ENCODE measurements around the gene BCKDHA.

BCKDHA gene

DNA sequence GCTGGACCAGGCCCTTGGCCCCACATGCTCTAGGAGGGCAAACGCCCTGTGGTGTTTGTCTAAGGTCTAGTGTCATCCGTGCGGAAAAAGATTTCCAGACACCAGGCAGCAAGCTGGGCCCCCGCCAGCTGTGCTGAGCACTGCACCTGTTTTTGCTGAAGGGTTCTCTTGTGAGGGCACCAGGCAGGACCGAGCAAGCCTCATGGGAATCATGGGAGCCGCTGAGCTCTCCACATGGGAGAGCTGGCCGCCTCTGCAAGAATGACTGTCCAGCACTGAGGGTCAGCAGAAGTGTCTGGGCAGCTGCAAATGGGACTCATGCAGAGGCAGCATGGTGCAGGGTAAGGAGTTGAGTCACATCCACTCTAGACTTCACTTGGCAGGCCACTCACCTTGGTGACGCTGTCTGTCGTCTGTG is 17.5 kb downstream of the BCKDHA start:
- Histone ChIP-seq H3K18ac (ENCODE audit: low read length) (no peak overlapping the region), H3K79me1 (ENCODE audit: low read depth, low read length) (peaks cover 1% of the 10 kb centered on the region), H3K4me1 (ENCODE audit: control insufficient read depth in 2 of 2, insufficient read depth in 1 of 2, low read depth in 1 of 2, low read length in 2 of 2) (no peaks in the 10 kb centered on the region), H4K91ac (ENCODE audit: low read depth, low read length, poor library complexity) (no peak overlapping the region), H3K9ac (ENCODE audit: low read depth, low read length, poor library complexity) (no peak overlapping the region), H3K9me3 (replicated peaks in 1 of 2; ENCODE audit: control insufficient read depth in 2 of 2, insufficient read depth in 1 of 2, low read depth in 1 of 2, low read length in 2 of 2) (peaks cover 0 to 2% of the 10 kb centered on the region in 2 donors), H3K27ac (replicated peaks; ENCODE audit: low read length) (no peak overlapping the region), H3K4me2 (ENCODE audit: insufficient read depth, low read length, poor library complexity, severe bottlenecking) (no peak overlapping the region), H3K4me3 (ENCODE audit: low read length in 2 of 2) (no peak overlapping the region), H2BK15ac (ENCODE audit: low read length) (no peak overlapping the region), H3K23ac (ENCODE audit: low read depth, low read length, poor library complexity) (no peak overlapping the region), H2BK120ac (ENCODE audit: low read depth, low read length) (no peak overlapping the region), H2BK5ac (ENCODE audit: low read length) (no peak overlapping the region), H2AK5ac (ENCODE audit: low read depth, low read length) (no peak overlapping the region), H2AFZ (ENCODE audit: low read length) (no peak overlapping the region), H3K14ac (ENCODE audit: low read length) (no peak overlapping the region), H4K8ac (ENCODE audit: low read depth, low read length) (no peak overlapping the region), H3K36me3 (replicated peaks in 1 of 2; ENCODE audit: control insufficient read depth in 2 of 2, insufficient read depth in 2 of 2, low read length in 2 of 2) (peaks cover 29 to 52% of the 10 kb centered on the region in 2 donors), H3K27me3 (ENCODE audit: control insufficient read depth in 3 of 3, insufficient read depth in 3 of 3, low read depth in 1 of 3, low read length in 3 of 3) (no peaks in the 10 kb centered on the region), H2BK12ac (ENCODE audit: low read length) (no peak overlapping the region), H3K4ac (ENCODE audit: low read length) (no peak overlapping the region)
- no CpG with 5 or more reads among the region's 9 CpGs for WGBS, 2 donors (ENCODE audit: extremely low coverage in 2 of 2, insufficient read length in 2 of 2, insufficient replicate concordance in 1 of 2)
- no peak for DNase-seq (ENCODE audit: low spot score)

DNA sequence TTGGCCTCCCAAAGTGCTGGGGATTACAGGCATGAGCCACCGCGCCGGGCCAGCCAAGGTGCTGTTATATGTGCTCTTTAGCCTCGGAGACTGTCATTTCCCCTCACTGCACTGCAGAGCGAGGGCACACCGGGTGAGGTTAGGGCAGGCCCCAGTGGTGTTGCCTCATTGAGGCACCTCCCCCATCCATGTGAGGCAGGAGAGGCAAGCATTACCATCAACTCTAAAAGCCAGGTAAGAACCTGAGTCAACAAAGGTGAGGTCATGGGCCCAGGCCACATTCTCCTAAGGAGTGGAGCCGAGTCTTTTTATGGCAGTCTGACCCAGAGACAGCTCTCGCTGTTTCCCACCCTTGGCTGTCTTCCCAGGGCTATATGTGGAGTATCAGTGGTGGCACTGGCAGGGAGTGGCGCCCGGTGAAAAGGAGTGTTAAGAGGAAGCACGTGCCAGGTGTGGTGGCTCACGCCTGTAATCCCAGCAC is 18.6 kb downstream of the BCKDHA start:
- H3K27ac ChIP-seq (replicated peaks; ENCODE audit: low read length) = no peak overlapping the region
- no peak overlapping the region for H3K18ac ChIP-seq (ENCODE audit: low read length)
- DNase-seq (ENCODE audit: low spot score) = no peak
- no peak overlapping the region for H3K4me3 ChIP-seq (ENCODE audit: low read length in 2 of 2)
- H2BK5ac ChIP-seq (ENCODE audit: low read length) = no peak overlapping the region
- peaks cover 31 to 56% of the 10 kb centered on the region in 2 donors for H3K36me3 ChIP-seq (replicated peaks in 1 of 2; ENCODE audit: control insufficient read depth in 2 of 2, insufficient read depth in 2 of 2, low read length in 2 of 2)
- peaks cover 0 to 2% of the 10 kb centered on the region in 2 donors for H3K9me3 ChIP-seq (replicated peaks in 1 of 2; ENCODE audit: control insufficient read depth in 2 of 2, insufficient read depth in 1 of 2, low read depth in 1 of 2, low read length in 2 of 2)
- H3K79me1 ChIP-seq (ENCODE audit: low read depth, low read length) = peaks cover 1% of the 10 kb centered on the region
- no peak overlapping the region for H4K8ac ChIP-seq (ENCODE audit: low read depth, low read length)
- H3K27me3 ChIP-seq (ENCODE audit: control insufficient read depth in 3 of 3, insufficient read depth in 3 of 3, low read depth in 1 of 3, low read length in 3 of 3) = no peaks in the 10 kb centered on the region
- H2BK12ac ChIP-seq (ENCODE audit: low read length) = no peak overlapping the region
- H3K23ac ChIP-seq (ENCODE audit: low read depth, low read length, poor library complexity) = no peak overlapping the region
- no CpG with 5 or more reads among the region's 12 CpGs for WGBS, 2 donors (ENCODE audit: extremely low coverage in 2 of 2, insufficient read length in 2 of 2, insufficient replicate concordance in 1 of 2)
- no peak overlapping the region for H4K91ac ChIP-seq (ENCODE audit: low read depth, low read length, poor library complexity)
- H3K4me1 ChIP-seq (ENCODE audit: control insufficient read depth in 2 of 2, insufficient read depth in 1 of 2, low read depth in 1 of 2, low read length in 2 of 2) = no peaks in the 10 kb centered on the region
- H3K4me2 ChIP-seq (ENCODE audit: insufficient read depth, low read length, poor library complexity, severe bottlenecking) = no peak overlapping the region
- no peak overlapping the region for H3K4ac ChIP-seq (ENCODE audit: low read length)
- no peak overlapping the region for H2AK5ac ChIP-seq (ENCODE audit: low read depth, low read length)
- H3K14ac ChIP-seq (ENCODE audit: low read length) = no peak overlapping the region
- H3K9ac ChIP-seq (ENCODE audit: low read depth, low read length, poor library complexity) = no peak overlapping the region
- H2BK120ac ChIP-seq (ENCODE audit: low read depth, low read length) = no peak overlapping the region
- H2BK15ac ChIP-seq (ENCODE audit: low read length) = no peak overlapping the region
- H2AFZ ChIP-seq (ENCODE audit: low read length) = no peak overlapping the region

DNA sequence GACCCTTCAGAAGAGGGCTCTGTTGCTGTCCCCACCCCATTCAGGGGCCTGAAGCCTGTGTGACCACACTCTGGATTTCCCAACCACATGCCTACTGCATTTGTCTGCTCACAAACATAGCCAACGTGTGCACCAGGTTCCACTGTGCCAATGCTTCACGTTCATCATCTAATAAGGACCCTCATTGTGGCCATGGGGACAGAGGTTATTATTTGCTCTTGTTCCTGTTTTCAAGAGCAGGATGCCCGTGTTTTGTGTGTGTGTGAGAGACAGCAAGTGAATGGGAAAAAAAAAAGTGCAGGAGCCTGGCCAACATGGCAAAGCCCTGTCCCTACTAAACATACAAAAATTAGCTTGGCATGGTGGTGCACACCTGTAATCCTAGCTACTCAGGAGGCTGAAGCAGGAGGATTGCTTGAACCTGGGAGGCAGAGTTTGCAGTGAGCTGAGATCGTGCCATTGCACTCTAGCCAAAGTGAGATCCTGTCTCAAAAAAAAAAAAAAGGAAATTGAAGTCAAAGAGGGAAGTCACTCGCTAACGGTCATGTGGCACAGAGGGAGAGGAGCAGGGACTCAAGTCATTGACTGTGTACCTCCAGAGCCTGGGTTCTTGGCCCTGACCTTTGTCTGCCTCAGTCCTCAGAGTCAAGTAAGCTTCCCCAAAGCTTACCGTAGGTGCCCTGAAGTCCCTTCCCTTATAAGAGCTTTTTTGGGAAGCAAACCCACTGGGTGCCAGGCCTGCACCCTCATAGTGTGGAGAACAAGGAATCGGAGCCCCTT is 22.7 kb downstream of the BCKDHA start:
- Histone ChIP-seq H3K23ac (ENCODE audit: low read depth, low read length, poor library complexity) (no peak overlapping the region), H3K4ac (ENCODE audit: low read length) (no peak overlapping the region), H3K4me1 (ENCODE audit: control insufficient read depth in 2 of 2, insufficient read depth in 1 of 2, low read depth in 1 of 2, low read length in 2 of 2) (no peaks in the 10 kb centered on the region), H2AK5ac (ENCODE audit: low read depth, low read length) (no peak overlapping the region), H3K18ac (ENCODE audit: low read length) (no peak overlapping the region), H3K27ac (replicated peaks; ENCODE audit: low read length) (no peak overlapping the region), H2BK15ac (ENCODE audit: low read length) (no peak overlapping the region), H3K14ac (ENCODE audit: low read length) (peak overlapping the region; percentile 12), H3K4me2 (ENCODE audit: insufficient read depth, low read length, poor library complexity, severe bottlenecking) (no peak overlapping the region), H3K9me3 (replicated peaks in 1 of 2; ENCODE audit: control insufficient read depth in 2 of 2, insufficient read depth in 1 of 2, low read depth in 1 of 2, low read length in 2 of 2) (peaks cover 0 to 2% of the 10 kb centered on the region in 2 donors), H3K9ac (ENCODE audit: low read depth, low read length, poor library complexity) (no peak overlapping the region), H2BK120ac (ENCODE audit: low read depth, low read length) (no peak overlapping the region), H3K4me3 (ENCODE audit: low read length in 2 of 2) (no peak overlapping the region), H4K8ac (ENCODE audit: low read depth, low read length) (no peak overlapping the region), H3K36me3 (replicated peaks in 1 of 2; ENCODE audit: control insufficient read depth in 2 of 2, insufficient read depth in 2 of 2, low read length in 2 of 2) (peaks cover 27 to 59% of the 10 kb centered on the region in 2 donors), H2AFZ (ENCODE audit: low read length) (no peak overlapping the region), H3K27me3 (ENCODE audit: control insufficient read depth in 3 of 3, insufficient read depth in 3 of 3, low read depth in 1 of 3, low read length in 3 of 3) (no peaks in the 10 kb centered on the region), H4K91ac (ENCODE audit: low read depth, low read length, poor library complexity) (no peak overlapping the region), H2BK5ac (ENCODE audit: low read length) (no peak overlapping the region), H3K79me1 (ENCODE audit: low read depth, low read length) (peaks cover 5% of the 10 kb centered on the region), H2BK12ac (ENCODE audit: low read length) (no peak overlapping the region)
- DNase-seq (ENCODE audit: low spot score) = no peak
- WGBS, 2 donors (ENCODE audit: extremely low coverage in 2 of 2, insufficient read length in 2 of 2, insufficient replicate concordance in 1 of 2) = no CpG with 5 or more reads among the region's 8 CpGs

DNA sequence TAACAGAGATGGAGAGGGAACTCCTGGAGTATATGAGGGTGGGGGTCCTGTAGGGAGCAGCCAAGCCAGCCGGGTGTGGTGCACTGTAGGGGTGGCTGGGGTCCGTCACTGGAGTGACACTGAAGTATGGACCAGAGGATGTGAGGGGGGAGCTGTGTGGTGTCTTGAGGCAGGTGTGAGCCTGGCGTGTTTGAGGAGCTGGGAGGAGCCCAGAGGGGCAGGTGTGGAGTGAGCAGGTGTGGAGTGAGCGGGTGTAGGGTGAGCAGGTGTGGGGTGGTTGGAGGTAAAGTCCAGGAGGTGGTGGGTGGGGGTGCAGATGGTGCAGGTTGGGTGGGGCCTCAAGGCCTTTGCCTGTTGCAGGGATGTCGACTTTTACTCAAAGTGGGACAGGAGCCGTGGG is 23.7 kb downstream of the BCKDHA start:
- Histone ChIP-seq H2BK5ac (ENCODE audit: low read length) (no peak overlapping the region), H3K4me1 (ENCODE audit: control insufficient read depth in 2 of 2, insufficient read depth in 1 of 2, low read depth in 1 of 2, low read length in 2 of 2) (no peaks in the 10 kb centered on the region), H3K9me3 (replicated peaks in 1 of 2; ENCODE audit: control insufficient read depth in 2 of 2, insufficient read depth in 1 of 2, low read depth in 1 of 2, low read length in 2 of 2) (peaks cover 0 to 2% of the 10 kb centered on the region in 2 donors), H4K91ac (ENCODE audit: low read depth, low read length, poor library complexity) (no peak overlapping the region), H3K18ac (ENCODE audit: low read length) (no peak overlapping the region), H2AFZ (ENCODE audit: low read length) (no peak overlapping the region), H3K27me3 (ENCODE audit: control insufficient read depth in 3 of 3, insufficient read depth in 3 of 3, low read depth in 1 of 3, low read length in 3 of 3) (no peaks in the 10 kb centered on the region), H3K79me1 (ENCODE audit: low read depth, low read length) (peaks cover 5% of the 10 kb centered on the region), H4K8ac (ENCODE audit: low read depth, low read length) (no peak overlapping the region), H2BK12ac (ENCODE audit: low read length) (no peak overlapping the region), H2BK15ac (ENCODE audit: low read length) (no peak overlapping the region), H3K9ac (ENCODE audit: low read depth, low read length, poor library complexity) (no peak overlapping the region), H3K27ac (replicated peaks; ENCODE audit: low read length) (no peak overlapping the region), H3K23ac (ENCODE audit: low read depth, low read length, poor library complexity) (no peak overlapping the region), H3K14ac (ENCODE audit: low read length) (no peak overlapping the region), H3K4me2 (ENCODE audit: insufficient read depth, low read length, poor library complexity, severe bottlenecking) (no peak overlapping the region), H2BK120ac (ENCODE audit: low read depth, low read length) (no peak overlapping the region), H3K4ac (ENCODE audit: low read length) (no peak overlapping the region), H2AK5ac (ENCODE audit: low read depth, low read length) (no peak overlapping the region), H3K36me3 (replicated peaks in 1 of 2; ENCODE audit: control insufficient read depth in 2 of 2, insufficient read depth in 2 of 2, low read length in 2 of 2) (peaks cover 29 to 59% of the 10 kb centered on the region in 2 donors), H3K4me3 (ENCODE audit: low read length in 2 of 2) (no peak overlapping the region)
- no peak for DNase-seq (ENCODE audit: low spot score)
- WGBS, 2 donors (ENCODE audit: extremely low coverage in 2 of 2, insufficient read length in 2 of 2, insufficient replicate concordance in 1 of 2) = no CpG with 5 or more reads among the region's 6 CpGs
